ES-I3 (cell line): Measurements from ENCODE around the gene ZBTB46.

Experiments used
- H3K36me3 ChIP-seq: 2 replicates; pipeline ENCODE4 v1.6.1; 2013; ENCODE audit warnings: mild to moderate bottlenecking, low read length, control low read depth, moderate library complexity; ENCODE audit not compliant: insufficient read depth
- H3K4me1 ChIP-seq: 2 replicates; pipeline ENCODE4 v1.6.1; 2013; ENCODE audit warnings: mild to moderate bottlenecking, control low read depth, low read length; ENCODE audit not compliant: insufficient read depth
- H3K9ac ChIP-seq: 2 replicates; pipeline ENCODE4 v1.6.1; 2013; ENCODE audit warnings: low read depth, mild to moderate bottlenecking, low read length, moderate library complexity
- H3K9me3 ChIP-seq: 2 replicates; pipeline ENCODE4 v1.6.1; 2013; ENCODE audit warnings: mild to moderate bottlenecking, low read length, moderate library complexity; ENCODE audit not compliant: control insufficient read depth, insufficient read depth

ZBTB46 gene

GRCh38 chr20:63703471-63703975 lies 127.5 kb downstream of the ZBTB46 start:
- Histone ChIP-seq H3K9me3 (no peaks in the 10 kb centered on the region), H3K36me3 (peaks cover 7% of the 10 kb centered on the region; the same call in 1 of the 2 replicates), H3K4me1 (peaks cover 18% of the 10 kb centered on the region; the same call in 1 of the 2 replicates), H3K9ac (no peak overlapping the region)

GRCh38 chr20:63702751-63703470 lies 128.2 kb downstream of the ZBTB46 start:
- no peak overlapping the region for H3K9ac ChIP-seq
- H3K4me1 ChIP-seq: peaks cover 19% of the 10 kb centered on the region; the same call in 1 of the 2 replicates
- H3K36me3 ChIP-seq: peaks cover 7% of the 10 kb centered on the region; the same call in 1 of the 2 replicates
- no peaks in the 10 kb centered on the region for H3K9me3 ChIP-seq

GRCh38 chr20:63702036-63702665 lies 128.9 kb downstream of the ZBTB46 start:
- H3K4me1 ChIP-seq: peaks cover 19% of the 10 kb centered on the region; the same call in 1 of the 2 replicates
- no peak overlapping the region for H3K9ac ChIP-seq
- no peaks in the 10 kb centered on the region for H3K9me3 ChIP-seq
- peaks cover 7% of the 10 kb centered on the region; the same call in 1 of the 2 replicates for H3K36me3 ChIP-seq

GRCh38 chr20:63701329-63702035 lies 129.6 kb downstream of the ZBTB46 start:
- Histone ChIP-seq H3K4me1 (peaks cover 17% of the 10 kb centered on the region; the same call in 1 of the 2 replicates), H3K36me3 (peaks cover 7% of the 10 kb centered on the region; the same call in 1 of the 2 replicates), H3K9me3 (no peaks in the 10 kb centered on the region), H3K9ac (no peak overlapping the region)

- H3K4me1 ChIP-seq: peaks cover 18% of the 10 kb centered on the region; the same call in 1 of the 2 replicates
- no peak overlapping the region for H3K9ac ChIP-seq
- no peaks in the 10 kb centered on the region for H3K9me3 ChIP-seq
- peaks cover 7% of the 10 kb centered on the region; the same call in 1 of the 2 replicates for H3K36me3 ChIP-seq
Observed at GRCh38 chr20:63701051-63701328, 130.1 kb downstream of the ZBTB46 start.

GRCh38 chr20:63700199-63701050 lies 130.6 kb downstream of the ZBTB46 start:
- peaks cover 20% of the 10 kb centered on the region; the same call in 1 of the 2 replicates for H3K4me1 ChIP-seq
- H3K9ac ChIP-seq: no peak overlapping the region
- no peaks in the 10 kb centered on the region for H3K9me3 ChIP-seq
- H3K36me3 ChIP-seq: peaks cover 1% of the 10 kb centered on the region; the same call in 1 of the 2 replicates

- H3K9me3 ChIP-seq: no peaks in the 10 kb centered on the region
- H3K9ac ChIP-seq: no peak overlapping the region
- peaks cover 20% of the 10 kb centered on the region; the same call in 1 of the 2 replicates for H3K4me1 ChIP-seq
- H3K36me3 ChIP-seq: no peaks in the 10 kb centered on the region
Observed at GRCh38 chr20:63699466-63700198, 131.4 kb downstream of the ZBTB46 start.

GRCh38 chr20:63698739-63699465 lies 132.2 kb downstream of the ZBTB46 start:
- peaks cover under 1% of the 10 kb centered on the region; the same call in 1 of the 2 replicates for H3K36me3 ChIP-seq
- no peak overlapping the region for H3K9ac ChIP-seq
- H3K9me3 ChIP-seq: no peaks in the 10 kb centered on the region
- H3K4me1 ChIP-seq: peaks cover 20% of the 10 kb centered on the region; the same call in 1 of the 2 replicates

- H3K9ac ChIP-seq: peak overlapping the region; percentile 13; the same call in 1 of the 2 replicates
- peaks cover 20% of the 10 kb centered on the region; the same call in 1 of the 2 replicates for H3K4me1 ChIP-seq
- no peaks in the 10 kb centered on the region for H3K9me3 ChIP-seq
- H3K36me3 ChIP-seq: peaks cover 2% of the 10 kb centered on the region; the same call in 1 of the 2 replicates
Observed at GRCh38 chr20:63697868-63698545, 133.1 kb downstream of the ZBTB46 start.

- Histone ChIP-seq H3K9ac (peak overlapping the region; percentile 65; the same call in 1 of the 2 replicates), H3K36me3 (peaks cover 2% of the 10 kb centered on the region; the same call in 1 of the 2 replicates), H3K9me3 (no peaks in the 10 kb centered on the region), H3K4me1 (peaks cover 20% of the 10 kb centered on the region; the same call in 1 of the 2 replicates)
Observed at GRCh38 chr20:63697357-63697867, 133.7 kb downstream of the ZBTB46 start.

- peaks cover 20% of the 10 kb centered on the region; the same call in 1 of the 2 replicates for H3K4me1 ChIP-seq
- peak within 1 kb of the TSS; percentile 65 for H3K9ac ChIP-seq
- peaks cover 2% of the 10 kb centered on the region; the same call in 1 of the 2 replicates for H3K36me3 ChIP-seq
- H3K9me3 ChIP-seq: no peaks in the 10 kb centered on the region
Observed at GRCh38 chr20:63696628-63697356, 134.3 kb downstream of the ZBTB46 start, which contains the start of gene TNFRSF6B. TSS of gene TNFRSF6B (plus strand) at chr20:63696652. CDS start at chr20:63696768, 116 bp downstream.
